ENCODE data around the gene SEMA3F.

DNA sequence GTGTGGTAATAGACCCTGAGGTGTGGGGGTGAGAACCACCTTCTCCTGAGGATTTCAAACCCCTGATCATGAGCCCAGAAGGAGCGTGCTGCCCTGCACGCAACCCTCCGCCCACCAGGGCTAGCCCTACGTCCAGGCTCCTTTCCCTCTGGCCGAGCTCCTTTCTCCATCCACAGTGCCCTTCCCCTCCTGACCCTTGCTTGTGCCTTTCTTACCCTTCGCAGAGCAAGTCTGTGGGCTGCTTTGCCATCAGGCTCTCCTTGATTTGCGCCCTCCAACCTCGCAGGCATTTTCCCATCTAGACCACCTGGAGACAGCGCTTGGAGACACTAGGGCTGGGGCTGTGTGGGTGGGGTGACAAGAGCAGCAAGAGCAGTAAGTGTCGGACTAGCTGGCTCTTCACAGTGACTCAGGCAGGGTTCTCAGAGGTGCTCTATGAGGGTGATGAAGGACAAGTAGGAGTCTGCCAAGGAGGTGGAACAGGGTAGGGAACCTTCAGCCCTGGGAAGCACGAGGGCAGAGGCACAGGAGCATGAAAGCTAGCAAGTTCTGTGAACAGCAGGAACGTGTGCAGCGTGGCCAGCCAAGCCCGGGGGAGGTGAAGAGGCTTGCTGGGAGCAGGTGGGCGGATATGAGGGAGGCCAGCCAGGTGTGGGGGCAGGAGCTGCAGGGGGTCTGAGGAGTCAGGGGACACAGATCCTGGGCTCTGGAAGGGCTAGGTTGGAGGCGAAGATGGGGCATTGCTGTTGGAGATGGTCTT lies 47.4 kb downstream of the SEMA3F start:
- TF ChIP-seq, protein P1, sequence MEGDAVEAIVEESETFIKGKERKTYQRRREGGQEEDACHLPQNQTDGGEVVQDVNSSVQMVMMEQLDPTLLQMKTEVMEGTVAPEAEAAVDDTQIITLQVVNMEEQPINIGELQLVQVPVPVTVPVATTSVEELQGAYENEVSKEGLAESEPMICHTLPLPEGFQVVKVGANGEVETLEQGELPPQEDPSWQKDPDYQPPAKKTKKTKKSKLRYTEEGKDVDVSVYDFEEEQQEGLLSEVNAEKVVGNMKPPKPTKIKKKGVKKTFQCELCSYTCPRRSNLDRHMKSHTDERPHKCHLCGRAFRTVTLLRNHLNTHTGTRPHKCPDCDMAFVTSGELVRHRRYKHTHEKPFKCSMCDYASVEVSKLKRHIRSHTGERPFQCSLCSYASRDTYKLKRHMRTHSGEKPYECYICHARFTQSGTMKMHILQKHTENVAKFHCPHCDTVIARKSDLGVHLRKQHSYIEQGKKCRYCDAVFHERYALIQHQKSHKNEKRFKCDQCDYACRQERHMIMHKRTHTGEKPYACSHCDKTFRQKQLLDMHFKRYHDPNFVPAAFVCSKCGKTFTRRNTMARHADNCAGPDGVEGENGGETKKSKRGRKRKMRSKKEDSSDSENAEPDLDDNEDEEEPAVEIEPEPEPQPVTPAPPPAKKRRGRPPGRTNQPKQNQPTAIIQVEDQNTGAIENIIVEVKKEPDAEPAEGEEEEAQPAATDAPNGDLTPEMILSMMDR (conservative IDR thresholded peaks at IDR 0.05; ENCODE audit: low read depth, low read length), result no peak
- TF ChIP-seq RFX5 (IDR thresholded peaks at IDR 0.05; ENCODE audit: low read depth, low read length), result no peak
- TF ChIP-seq, protein P2, sequence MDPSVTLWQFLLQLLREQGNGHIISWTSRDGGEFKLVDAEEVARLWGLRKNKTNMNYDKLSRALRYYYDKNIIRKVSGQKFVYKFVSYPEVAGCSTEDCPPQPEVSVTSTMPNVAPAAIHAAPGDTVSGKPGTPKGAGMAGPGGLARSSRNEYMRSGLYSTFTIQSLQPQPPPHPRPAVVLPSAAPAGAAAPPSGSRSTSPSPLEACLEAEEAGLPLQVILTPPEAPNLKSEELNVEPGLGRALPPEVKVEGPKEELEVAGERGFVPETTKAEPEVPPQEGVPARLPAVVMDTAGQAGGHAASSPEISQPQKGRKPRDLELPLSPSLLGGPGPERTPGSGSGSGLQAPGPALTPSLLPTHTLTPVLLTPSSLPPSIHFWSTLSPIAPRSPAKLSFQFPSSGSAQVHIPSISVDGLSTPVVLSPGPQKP (IDR thresholded peaks at IDR 0.05; ENCODE audit: borderline replicate concordance, low read depth, low read length), result no peak
- no peak for TF ChIP-seq POLR2A (IDR thresholded peaks at IDR 0.05; ENCODE audit: low read depth, low read length)
